HG03575 (cell line): ENCODE results near the gene JMJD6.
"Not testable (repeated sequence)": the region's sequence is repeated elsewhere in the genome, so short reads cannot be mapped to it uniquely, and the experiment has no call there.

ENCODE experiments used
- ATAC-seq: cut with Tn5 transposase; IDR thresholded peaks from one replicate; pipeline ENCODE4 v1.9.1; 2021; ENCODE audit not compliant: unreplicated experiment, insufficient number of reproducible peaks, low FRiP score; ENCODE audit errors: extremely low read depth

JMJD6 gene

GRCh38 chr17:76726231-76726775 is at the start of gene JMJD6:
TSS of gene JMJD6 (minus strand) at chr17:76726606. CDS start at chr17:76726475, 131 bp downstream.
- peak; percentile 22 for ATAC-seq

DNA sequence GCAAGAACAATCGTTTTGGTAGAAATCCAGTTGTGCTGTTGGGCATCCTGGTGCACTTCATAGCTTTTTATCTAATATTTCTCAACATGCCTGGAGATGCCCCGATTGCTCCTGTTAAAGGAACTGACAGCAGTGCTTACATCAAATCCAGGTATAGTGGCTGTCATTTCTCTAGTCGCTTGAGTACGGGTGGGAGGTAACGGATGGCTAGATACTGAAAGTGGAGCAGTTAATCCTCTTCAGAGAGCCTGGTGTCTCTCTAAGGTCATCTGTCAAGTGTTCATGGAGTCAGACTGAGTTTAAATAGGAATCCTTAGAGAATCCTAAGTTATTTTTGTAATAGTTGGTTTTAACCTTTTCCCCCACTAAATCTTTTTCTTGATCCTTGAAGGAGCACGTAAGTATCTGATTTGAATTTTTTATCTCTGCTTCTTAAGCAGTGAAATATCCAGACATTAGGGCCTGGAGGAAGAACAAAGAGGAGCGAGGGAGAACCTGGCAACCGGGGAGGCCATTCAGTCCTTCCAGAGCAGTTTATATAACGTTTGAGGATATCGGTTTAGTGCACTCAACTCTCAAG is 48.7 kb upstream of the JMJD6 start:
- no peak for ATAC-seq

GRCh38 chr17:76772842-76773525 is 46.6 kb upstream of the JMJD6 start:
- no peak for ATAC-seq

DNA sequence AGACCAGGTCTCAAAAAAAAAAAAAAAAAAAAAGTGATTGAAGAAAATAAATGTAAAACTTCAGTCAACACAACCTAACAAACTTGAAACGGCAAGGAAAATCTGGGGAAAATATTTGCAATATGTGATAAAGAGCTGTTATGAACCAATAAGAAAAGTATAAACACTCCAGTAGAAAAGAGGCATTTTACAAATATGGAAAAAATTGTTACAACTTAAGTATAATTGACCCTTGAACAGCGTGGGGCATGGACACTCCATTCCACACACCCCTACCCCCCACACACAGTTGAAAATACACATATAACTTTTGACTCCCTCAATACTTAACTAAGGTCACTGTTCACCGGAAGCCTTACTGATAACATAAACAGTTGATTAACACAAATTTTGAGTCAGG is 32.2 kb upstream of the JMJD6 start:
- no peak for ATAC-seq

- no peak for ATAC-seq
These were observed 30.9 kb upstream of the JMJD6 start for GRCh38 chr17:76757256-76757655.

DNA sequence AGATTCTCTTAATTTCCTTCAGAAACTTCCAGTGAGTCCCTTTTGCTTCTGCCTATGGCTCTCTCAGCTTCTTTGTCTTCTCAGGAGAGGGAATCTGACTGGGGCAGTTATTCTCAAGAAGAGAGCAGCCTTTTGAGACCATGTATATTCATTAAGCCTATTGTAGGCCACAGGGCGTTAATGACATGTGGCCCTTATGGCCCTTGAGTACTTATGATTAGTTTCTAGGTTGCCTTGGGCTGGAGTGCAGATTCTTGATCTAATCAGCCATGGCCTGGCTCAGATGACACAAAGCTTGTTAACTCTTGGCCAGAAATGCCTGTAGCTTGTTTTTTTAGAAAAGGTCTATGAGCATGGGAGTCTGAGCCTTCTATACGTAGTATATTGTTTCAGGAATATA is 28.9 kb upstream of the JMJD6 start:
- ATAC-seq: no peak

- no peak for ATAC-seq
These were observed 26.9 kb upstream of the JMJD6 start for GRCh38 chr17:76753061-76753961.

- ATAC-seq: no peak
These were observed 25.6 kb upstream of the JMJD6 start for GRCh38 chr17:76752006-76752405.

DNA sequence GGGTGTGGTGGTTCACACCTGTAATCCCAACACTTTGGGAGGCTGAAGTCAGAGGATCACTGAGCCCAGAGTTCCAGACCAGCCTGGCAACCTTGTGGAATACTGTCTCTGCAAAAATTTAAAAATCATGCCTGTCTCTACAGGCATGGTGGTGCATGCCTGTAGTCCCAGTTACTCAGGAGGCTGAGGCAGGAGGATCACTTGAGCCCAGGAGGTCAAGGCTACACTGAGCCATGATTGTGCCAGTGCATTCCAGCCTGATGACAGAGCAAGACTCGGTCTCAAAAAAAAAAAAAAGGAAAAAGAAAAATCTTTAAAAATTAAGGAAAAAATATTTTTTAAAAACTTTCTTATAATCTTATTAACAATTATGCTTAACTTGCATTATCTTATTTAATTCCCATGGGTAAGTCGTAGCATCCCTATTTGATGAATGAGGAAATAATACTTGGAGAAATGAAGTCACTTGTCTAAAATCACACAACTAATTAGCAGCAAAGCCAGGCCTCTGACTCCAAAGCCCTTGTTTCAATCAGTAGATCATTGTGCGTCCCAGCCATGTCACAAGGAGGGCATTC is 25.1 kb upstream of the JMJD6 start:
- ATAC-seq: no peak

- ATAC-seq: no peak
These were observed 22.3 kb upstream of the JMJD6 start for GRCh38 chr17:76748657-76749056.

GRCh38 chr17:76747716-76748363 is 21.4 kb upstream of the JMJD6 start:
- ATAC-seq: no peak

DNA sequence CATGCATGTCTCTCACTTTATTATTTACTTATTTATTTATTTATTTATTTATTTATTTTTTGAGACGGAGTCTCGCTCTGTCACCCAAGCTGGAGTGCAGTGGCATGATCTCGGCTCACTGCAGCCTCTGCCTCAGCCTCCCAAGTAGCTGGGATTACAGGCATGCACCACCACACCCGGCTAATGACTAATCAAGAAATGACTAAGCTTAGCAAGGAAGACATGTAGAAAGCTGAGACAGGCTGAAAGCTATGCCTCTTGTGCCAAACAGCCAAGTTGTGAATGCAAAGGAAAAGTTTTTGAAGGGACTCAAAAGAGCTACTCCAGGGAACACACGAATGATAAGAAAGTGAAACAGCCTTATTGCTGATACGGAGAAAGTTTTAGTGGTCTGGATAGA is 19.4 kb upstream of the JMJD6 start:
- ATAC-seq: not testable (repeated sequence)

DNA sequence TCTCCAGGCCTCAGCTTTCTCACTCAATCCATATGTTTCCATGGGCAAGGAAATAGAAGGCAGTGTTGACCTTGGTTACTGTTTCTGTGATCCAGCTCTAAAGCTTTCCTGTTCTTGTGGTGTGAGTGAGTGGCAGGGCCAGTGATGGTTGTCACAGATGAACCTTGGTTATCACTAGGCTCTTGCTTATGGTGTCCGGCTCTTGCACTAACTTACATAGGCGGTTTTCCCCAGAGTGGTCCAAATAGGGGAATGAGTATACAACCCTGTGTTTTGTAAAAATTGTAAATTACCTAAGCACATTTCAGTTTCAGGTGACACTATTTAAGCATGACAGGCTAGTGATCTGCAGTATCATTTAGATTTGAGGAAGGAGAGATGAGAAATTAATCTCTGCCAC is 18.3 kb upstream of the JMJD6 start:
- no peak for ATAC-seq

GRCh38 chr17:76742958-76743357 is 16.6 kb upstream of the JMJD6 start:
- no peak for ATAC-seq

DNA sequence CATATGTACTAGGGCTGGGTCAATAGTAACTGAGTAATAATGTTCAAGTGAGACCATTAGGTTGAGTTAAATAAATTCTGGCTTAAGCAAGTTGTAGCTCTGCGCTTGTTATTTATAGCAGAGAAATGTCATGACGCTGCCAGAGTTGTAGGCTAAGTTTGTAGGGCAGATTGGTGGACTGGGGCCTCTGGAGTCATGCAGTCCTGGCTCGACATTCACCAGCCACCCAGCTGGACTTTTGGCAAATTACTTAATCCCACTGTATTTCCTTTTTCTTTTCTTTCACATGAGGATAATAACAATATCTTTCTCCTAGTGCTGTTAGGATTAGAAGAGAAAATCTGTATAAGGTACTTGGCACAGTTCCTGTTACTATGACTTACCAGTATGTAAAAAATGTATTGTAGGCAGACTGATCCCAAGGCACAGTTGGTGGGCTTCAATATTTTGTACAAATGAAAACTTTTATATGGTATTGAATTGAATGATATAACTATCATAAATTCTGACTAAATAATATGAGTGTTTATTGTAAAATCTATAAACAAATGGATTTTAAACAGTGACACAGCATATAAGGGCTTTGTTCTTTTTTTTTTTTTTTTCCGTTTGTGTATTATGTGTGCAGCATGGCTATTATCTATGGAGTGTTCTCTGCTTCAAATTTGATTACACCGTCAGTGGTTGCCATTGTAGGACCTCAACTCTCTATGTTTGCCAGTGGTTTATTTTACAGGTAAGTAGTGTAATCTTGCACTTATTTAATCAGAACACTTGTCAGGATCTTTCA is 14.1 kb upstream of the JMJD6 start:
- no peak for ATAC-seq

GRCh38 chr17:76739568-76740115 is 13.2 kb upstream of the JMJD6 start:
- not testable (repeated sequence) for ATAC-seq

- no peak for ATAC-seq
These were observed 12.1 kb upstream of the JMJD6 start for GRCh38 chr17:76738468-76738850.
